ENCODE results near the gene TRIM26.

TRIM26 gene

GRCh38 chr6:30207619-30208295, 5.4 kb downstream of the TRIM26 start:
- no peak for DNase-seq

DNA sequence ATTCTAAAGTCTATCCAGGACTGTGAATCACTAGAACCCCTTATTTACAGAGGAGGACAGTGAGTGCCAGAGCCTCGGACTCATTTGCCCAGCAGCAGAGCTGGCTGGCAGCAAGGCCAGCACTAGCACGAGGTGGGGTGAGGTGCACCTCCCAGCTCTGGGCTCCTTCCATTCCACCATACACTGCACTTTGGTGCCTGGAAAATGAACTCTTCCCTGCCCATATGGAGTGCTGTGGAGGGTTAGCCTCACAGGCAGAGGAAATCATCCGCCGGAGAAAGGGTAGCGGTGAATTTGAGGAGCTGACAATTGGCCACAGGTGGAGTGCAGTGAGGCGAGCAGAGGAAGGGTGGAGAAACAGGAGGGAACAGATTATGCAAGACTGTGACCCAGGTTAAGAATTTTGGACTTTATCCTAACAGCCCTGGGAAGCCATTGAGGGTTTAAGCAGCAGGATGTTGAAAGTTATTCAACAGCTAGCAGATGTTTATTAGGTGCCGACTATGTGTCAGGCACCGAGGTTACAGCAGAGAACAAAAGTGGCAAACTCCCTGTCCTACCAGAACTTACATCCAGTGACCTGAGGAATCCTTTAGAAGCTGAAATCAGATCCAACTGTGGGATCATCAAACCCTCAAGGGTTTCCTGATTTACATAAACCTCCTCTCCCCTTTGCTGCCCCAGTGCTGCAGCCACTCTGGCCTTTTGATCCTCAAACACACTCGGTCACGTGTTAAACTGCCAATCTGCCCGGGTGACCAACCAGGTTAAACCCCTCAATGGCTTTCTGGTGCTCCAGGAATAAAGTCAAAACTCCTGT, 6.2 kb downstream of the TRIM26 start:
- DNase-seq, result no peak

DNA sequence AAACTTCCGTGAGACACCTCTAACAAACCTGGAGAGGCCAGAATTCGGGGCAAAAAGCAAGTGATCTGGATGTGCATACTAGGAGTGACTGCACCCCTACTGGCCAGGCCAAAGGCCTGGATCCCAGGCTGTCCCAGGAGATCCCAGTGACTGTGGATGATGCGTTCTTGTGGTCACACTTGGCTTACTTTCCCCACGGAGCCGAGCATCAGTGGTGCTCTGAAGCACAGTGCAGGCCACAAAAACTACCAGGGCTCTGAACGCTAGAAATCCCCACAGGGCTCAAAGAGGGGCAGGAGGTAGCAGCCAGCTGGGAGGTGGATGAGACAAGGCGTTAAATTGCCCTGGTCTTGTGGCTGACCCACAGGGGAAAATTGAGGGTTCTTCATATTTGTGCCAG, 7.1 kb downstream of the TRIM26 start:
- DNase-seq, result no peak

DNA sequence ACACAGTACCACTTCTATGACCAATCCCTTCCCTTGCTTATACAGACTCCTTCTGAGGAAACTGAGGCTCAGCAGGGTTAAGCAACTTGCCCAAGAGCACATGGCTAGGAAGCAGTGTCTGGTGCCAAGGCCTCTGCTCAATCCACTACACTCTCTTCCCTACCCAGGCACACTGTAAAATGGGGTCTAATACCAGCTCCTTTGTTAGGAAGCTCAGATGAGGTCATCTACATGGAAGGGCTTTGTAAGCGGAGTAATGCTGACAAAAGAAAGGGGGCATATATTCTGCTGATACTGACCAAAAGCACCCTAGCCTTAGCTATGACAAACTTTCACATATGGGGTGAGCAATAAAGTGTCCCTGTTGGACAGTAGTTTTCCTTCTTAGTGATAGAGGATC, 9.1 kb downstream of the TRIM26 start:
- no peak for DNase-seq

DNA sequence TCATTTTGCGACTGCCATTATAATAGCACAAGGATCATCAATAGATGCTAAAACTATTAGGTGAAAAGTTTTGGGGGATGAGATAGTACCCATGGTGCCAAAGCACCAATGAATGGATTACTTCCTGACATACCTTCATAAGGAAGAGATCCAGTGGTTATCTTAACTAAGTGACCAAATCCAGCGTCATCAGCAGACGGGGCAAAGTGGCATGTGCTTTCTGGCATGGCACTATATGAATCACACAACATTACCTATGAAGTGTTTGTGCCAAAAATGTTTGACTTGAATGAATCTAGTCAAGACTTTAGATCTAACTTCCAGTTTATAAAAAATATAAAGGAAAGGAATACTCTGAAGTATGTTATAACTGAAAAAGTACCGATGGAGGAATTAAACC, 10.8 kb downstream of the TRIM26 start:
- no peak for DNase-seq

DNA sequence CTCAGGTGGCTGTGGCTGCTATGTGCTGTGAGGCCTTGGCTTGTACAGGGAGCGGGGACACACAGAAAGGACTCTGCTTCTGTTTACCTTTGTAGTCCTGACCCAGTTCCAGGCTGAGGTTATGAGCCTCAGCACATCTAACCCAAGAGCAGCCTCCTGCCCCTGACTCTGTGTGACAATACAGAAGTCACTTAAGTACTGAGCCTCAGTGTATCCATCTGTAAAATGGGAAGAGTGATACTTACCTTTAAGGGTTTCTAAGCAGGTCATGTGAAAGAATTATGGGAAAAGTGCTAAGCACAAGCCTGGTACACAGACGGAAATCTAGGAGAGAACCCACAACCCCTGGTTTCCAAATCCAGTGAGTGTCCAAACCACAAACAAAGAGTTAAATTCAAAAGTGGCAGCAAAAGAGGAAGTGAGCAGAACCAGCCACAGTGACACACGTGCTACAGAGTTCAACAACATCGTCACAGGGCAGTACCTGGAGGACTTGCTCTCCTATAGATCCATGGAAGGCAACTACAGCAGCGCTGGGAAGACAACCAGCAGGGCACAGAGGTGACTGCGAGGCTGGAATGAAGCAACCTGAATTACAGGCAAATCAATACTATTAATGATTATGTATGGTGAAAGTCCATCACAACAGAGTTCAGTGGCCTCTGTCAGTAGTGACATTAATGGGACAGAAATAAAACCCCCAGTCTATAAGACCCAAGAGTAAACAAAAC, 12.5 kb downstream of the TRIM26 start:
- DNase-seq, result no peak

DNA sequence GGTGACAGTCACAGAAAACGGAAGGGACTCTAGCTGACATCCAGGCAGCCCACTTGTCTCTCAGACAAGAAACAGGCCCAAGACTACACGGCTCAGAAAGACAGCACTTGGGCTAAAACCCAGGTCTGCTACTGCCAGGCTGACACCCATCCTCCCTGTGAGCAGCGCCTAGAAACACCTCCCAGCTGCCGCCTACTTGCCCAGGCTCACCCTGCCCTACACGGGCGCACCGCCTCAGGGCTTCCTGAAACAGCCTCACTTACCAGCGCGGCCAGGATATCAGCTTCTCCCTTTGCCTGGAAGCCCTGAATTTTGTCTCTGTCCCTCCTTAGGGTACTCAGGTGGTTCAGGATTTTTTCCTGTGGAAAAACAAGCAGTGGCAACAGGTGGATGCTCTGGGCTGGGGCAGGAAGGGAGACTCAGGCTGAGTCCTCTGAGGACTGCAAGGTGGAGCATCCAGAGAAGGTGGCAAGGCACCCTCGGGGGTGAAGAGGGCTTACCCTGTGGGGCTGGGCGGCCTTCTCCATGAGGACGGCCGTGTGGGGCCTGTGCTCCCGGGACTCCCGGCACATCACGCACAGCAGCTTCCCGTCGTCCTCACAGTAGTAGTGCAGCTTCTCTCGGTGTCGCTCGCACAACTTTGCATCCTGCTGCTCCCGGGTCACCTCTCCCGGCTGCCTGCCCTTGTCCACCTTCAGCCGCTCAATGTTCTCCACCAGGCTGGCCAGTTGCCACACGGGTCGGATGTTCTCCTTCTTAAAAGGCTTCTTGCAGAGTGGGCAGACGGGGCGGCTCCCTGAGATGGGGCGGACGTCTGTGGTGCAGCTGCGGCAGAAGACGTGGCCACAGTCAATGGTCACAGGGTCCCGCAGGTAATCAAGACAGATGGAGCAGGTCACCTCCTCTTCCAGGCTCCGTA, 14.8 kb downstream of the TRIM26 start:
- DNase-seq, result no peak

DNA sequence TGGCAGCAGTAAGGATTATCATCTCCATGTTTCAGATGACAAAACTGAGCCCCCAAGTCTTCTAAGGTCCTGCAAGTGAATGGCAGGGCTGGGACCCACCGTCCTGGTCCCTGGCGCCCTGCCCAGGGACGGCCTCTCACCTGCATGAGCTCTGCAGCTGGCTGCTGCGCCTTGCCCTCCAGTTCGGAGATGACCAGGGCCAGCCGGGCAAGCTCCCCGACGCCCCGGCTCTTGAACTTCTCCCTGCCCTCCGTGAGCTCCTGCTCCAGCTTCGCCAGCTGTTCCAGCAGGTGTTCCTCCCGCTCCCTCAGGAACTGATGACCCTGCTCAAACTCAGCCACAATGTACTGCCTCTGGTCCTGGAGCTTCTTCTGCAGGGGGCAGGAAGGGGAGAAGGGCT, 16.8 kb downstream of the TRIM26 start:
- no peak for DNase-seq

DNA sequence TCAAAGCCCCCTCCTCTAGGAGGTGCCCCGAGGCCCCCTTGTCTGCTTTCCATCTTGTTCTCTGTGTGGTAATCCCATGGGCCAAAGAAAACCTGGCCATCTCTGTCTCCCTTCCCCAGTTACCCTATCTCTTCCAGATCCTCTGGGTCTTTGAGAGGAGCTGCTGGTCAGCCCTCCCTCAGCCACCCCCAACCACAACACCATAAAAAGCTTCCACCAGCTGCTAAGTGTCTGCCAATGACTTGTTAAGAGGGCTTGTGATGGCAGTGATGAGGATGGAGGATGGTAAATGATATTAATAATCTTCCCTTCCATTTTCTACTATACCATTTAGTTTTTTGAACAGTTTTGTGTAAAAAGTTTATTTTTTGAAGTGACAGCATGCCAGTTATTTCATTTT, 17.3 kb downstream of the TRIM26 start:
- no peak for DNase-seq

DNA sequence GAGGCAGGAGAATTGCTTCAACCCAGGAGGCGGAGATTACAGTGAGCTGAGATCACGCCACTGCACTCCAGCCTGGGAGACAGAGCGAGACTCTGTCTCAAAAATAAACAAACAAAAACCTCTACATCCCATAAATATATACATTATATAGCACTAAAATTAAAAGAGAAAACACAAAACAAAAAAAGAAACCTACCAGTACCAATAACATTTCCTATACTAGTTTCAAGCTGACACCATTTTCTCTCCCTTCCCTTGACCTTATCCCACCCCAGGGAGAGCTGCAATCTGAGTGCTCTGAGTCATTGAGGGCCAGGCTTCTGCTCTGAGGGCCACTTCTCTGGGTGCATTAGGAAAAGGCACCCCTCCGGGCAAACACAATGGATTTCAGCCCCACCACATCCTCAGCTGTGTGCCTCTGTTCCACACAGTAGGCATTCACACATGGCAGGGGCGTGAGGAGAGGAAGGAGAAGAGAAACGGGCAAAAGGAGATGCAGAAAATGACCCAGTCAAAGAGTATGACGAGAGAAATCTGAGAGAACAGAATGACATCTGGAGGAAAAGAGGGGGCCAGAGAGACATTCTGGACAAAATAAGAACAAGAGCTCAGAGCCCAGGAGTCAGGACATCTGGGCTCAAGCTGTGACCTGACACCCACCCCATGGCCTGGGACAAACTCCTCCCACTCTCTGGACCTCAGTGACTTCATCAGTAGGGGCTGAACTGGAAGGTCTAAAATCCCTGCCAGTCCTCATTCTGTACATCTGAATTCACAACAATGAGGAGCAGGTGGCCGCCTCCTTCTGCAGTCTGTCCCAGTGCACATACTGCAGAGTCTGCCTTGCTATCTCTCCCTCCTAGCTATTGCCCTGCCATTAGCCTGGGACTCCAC, 18.2 kb downstream of the TRIM26 start:
- DNase-seq, result no peak

GRCh38 chr6:30192076-30192475, 21.1 kb downstream of the TRIM26 start:
- no peak for DNase-seq

- DNase-seq, result no peak
These were observed 24.7 kb downstream of the TRIM26 start for GRCh38 chr6:30188541-30188940.

GRCh38 chr6:30185846-30186484, 27.2 kb downstream of the TRIM26 start:
- no peak for DNase-seq

- no peak for DNase-seq
These were observed 28.7 kb downstream of the TRIM26 start for GRCh38 chr6:30184417-30185031.

DNA sequence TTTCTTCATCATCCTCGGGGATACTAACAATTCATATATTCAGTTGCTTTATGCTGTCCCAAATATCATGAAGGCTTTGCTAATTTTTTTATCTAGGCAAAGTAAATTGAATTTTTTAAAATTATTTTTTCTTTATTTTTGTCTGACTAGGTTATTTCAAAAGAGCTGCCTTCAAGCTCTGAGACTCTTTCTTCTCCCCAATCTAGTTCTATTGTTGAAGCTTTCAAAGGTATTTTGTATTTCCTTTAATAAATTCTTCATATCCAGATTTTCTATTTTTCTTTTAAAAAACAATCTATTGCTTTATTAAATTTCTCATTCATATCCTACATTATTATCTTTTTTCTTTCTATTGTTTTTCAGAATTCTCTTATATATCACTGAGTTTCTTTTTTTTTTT, 33.1 kb downstream of the TRIM26 start:
- no peak for DNase-seq

DNA sequence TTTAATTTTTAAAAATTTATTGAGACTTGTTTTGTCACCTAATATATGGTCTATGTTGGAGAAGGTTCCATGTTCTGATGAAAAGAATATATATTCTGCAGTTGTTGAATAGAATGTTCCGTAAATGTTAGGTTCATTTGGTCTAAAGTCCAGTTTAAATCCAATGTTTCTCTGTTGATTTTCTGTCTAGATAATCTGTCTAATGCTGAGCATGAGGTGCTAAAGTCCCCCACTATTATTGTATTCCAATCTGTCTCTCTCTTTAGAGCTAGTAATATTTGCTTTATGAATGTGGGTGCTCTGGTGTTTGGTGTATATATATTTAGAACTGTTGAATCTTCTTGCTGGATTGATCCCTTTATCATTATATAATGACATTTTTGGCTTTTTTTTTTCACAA, 34.4 kb downstream of the TRIM26 start:
- no peak for DNase-seq

DNA sequence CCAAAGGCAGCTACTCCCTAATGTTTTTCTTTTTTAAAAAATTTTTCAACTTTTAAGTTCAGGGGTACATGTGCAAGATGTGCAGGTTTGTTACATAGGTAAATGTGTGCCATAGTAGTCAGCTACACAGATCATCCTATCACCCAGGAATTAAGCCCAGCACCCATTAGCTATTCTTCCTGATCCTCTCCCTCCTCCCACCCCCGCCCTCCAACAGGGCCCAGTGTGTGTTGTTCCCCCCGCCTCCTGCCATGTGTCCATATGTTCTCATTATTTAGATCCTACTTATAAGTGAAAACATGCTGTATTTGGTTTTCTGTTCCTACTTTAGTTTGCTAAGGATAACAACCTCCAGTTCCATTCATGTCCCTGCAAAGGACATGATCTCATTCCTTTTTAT, 37.4 kb downstream of the TRIM26 start:
- DNase-seq, result no peak

GRCh38 chr6:30172681-30173080, 40.5 kb downstream of the TRIM26 start:
- DNase-seq, result no peak

GRCh38 chr6:30171677-30172471, 41.3 kb downstream of the TRIM26 start:
- DNase-seq, result no peak

All from T-helper 9 cell (primary cell).